CD8-positive, alpha-beta memory T cell (primary cell): ENCODE results near the gene SELENOS. TPM values are rescaled to one million over a fixed set of nuclear protein-coding genes. Genes with fewer than 3 reads are reported as not detected.
A peak's percentile ranks its signal among the peaks of the same experiment; 100 is the strongest.

Experiments
- CTCF ChIA-PET: fragments of 350-600 bp; sonication (Branson Sonifier 250); formaldehyde crosslinking; loops from one replicate; lab custom pipeline; 2021; ENCODE audit warnings: antibody characterized with exemption; lab: Charles Lee
- POLR2A ChIA-PET: fragments of 350-600 bp; sonication (Branson Sonifier 250); formaldehyde crosslinking; loops from one replicate; lab custom pipeline; 2021; ENCODE audit warnings: antibody characterized with exemption; lab: Charles Lee
- DNase-seq, 5 donors: peaks; one replicate each; pipeline versions ENCODE4 v3.0.0 to v3.0.0-alpha.2; 2020 to 2022; ENCODE audit warnings: mixed read lengths in 1 of 5
- H3K27ac ChIP-seq: one replicate; pipeline ENCODE4 v1.7.0; 2013; ENCODE audit warnings: low read depth, mild to moderate bottlenecking, low read length, moderate library complexity
- H3K27me3 ChIP-seq: 2 replicates; pipeline ENCODE4 v1.7.0; 2013; ENCODE audit warnings: low read length, mild to moderate bottlenecking; ENCODE audit not compliant: insufficient read depth, poor library complexity, severe bottlenecking
- H3K36me3 ChIP-seq: 2 replicates; pipeline ENCODE4 v1.7.0; 2013; ENCODE audit warnings: mild to moderate bottlenecking, low read length, moderate library complexity; ENCODE audit not compliant: insufficient read depth
- H3K4me1 ChIP-seq: 2 replicates; pipeline ENCODE4 v1.7.0; 2013; ENCODE audit warnings: mild to moderate bottlenecking, low read length, moderate library complexity; ENCODE audit not compliant: insufficient read depth
- H3K4me3 ChIP-seq: 2 replicates; pipeline ENCODE4 v1.7.0; 2013; ENCODE audit warnings: mild to moderate bottlenecking, low read length
- H3K9me3 ChIP-seq: 2 replicates; pipeline ENCODE4 v1.7.0; 2013; ENCODE audit warnings: mild to moderate bottlenecking, low read length
- H3K27ac Mint-ChIP-seq, 8 donors: one replicate each; pipeline ENCODE4 v1.8.0; 2020 to 2021; ENCODE audit warnings: mixed read lengths in 8 of 8, mild to moderate bottlenecking in 6 of 8, inconsistent platforms in 3 of 8, moderate library complexity in 3 of 8
- H3K27me3 Mint-ChIP-seq, 2 donors: one replicate each; pipeline ENCODE4 v1.8.0; 2020 to 2021; ENCODE audit warnings: mixed read lengths in 2 of 2, mild to moderate bottlenecking in 1 of 2, moderate library complexity in 1 of 2
- H3K36me3 Mint-ChIP-seq, 3 donors: one replicate each; pipeline ENCODE4 v1.8.0; 2020 to 2021; ENCODE audit warnings: mixed read lengths in 3 of 3, inconsistent platforms in 1 of 3, mild to moderate bottlenecking in 1 of 3
- H3K4me1 Mint-ChIP-seq, 3 donors: one replicate each; pipeline ENCODE4 v1.8.0; 2020 to 2021; ENCODE audit warnings: mixed read lengths in 3 of 3, inconsistent platforms in 1 of 3, mild to moderate bottlenecking in 1 of 3
- H3K4me3 Mint-ChIP-seq, 7 donors: one replicate each; pipeline ENCODE4 v1.8.0; 2020 to 2021; ENCODE audit warnings: mixed read lengths in 7 of 7, mild to moderate bottlenecking in 6 of 7, moderate library complexity in 4 of 7, inconsistent platforms in 2 of 7
- H3K9me3 Mint-ChIP-seq, 5 donors: one replicate each; pipeline ENCODE4 v1.8.0; 2020 to 2022; ENCODE audit warnings: mixed read lengths in 5 of 5, mild to moderate bottlenecking in 3 of 5, moderate library complexity in 2 of 5, inconsistent platforms in 1 of 5
- polyA plus RNA-seq: library from polyadenylated mRNA; unstranded; fragments of 300-500 nt; fragmentation: Illumina TruSeq; gene quantifications from one replicate; pipeline ENCODE4 v1.2.3, GENCODE V29; 2021
- total RNA-seq, 2 experiments: library from RNA; stranded (reverse); gene quantifications; one replicate each; pipeline ENCODE4 v1.2.3, GENCODE V29; 2021

Gene SELENOS
- total and polyA plus RNA-seq, 3 experiments from 2014 or later: 46.7 to 81.2 (median 47.8) TPM

- DNase-seq: no peak
- H3K9me3 Mint-ChIP-seq: no peaks in the 10 kb centered on the region
- H3K36me3 Mint-ChIP-seq: peaks cover 15 to 59% (median 33%) of the 10 kb centered on the region in 3 donors
- H3K4me3 Mint-ChIP-seq: no peak overlapping the region
- Histone ChIP-seq H3K9me3 (no peaks in the 10 kb centered on the region), H3K4me1 (no peaks in the 10 kb centered on the region), H3K36me3 (peaks cover 41% of the 10 kb centered on the region), H3K27me3 (no peaks in the 10 kb centered on the region), H3K27ac (no peak overlapping the region), H3K4me3 (no peak overlapping the region)
- peaks cover 3 to 15% (median 6%) of the 10 kb centered on the region in 3 donors for H3K4me1 Mint-ChIP-seq
- CTCF ChIA-PET: interaction anchor here (1.2 kb wide), 1 partner anchor 11 kb away, joined by 3 read pairs; no protein-coding TSS in a partner anchor
- POLR2A ChIA-PET: no interaction called here
- H3K27me3 Mint-ChIP-seq: no peaks in the 10 kb centered on the region
- H3K27ac Mint-ChIP-seq: peak overlapping the region in 4 of 8 donors; percentile 43 to 61 (median 50)
Measured at GRCh38 chr15:101269479-101270223, 7.6 kb downstream of the SELENOS start.

- H3K27me3 ChIP-seq: no peaks in the 10 kb centered on the region
- no peak overlapping the region for H3K4me3 ChIP-seq
- no peak overlapping the region for H3K4me3 Mint-ChIP-seq
- peaks cover 0 to 9% (median 2%) of the 10 kb centered on the region in 3 donors for H3K4me1 Mint-ChIP-seq
- no peaks in the 10 kb centered on the region for H3K4me1 ChIP-seq
- H3K36me3 ChIP-seq: peaks cover 20% of the 10 kb centered on the region
- no peak for DNase-seq
- ChIA-PET POLR2A (no interaction called here), CTCF (interaction anchor here (1.0 to 1.6 kb wide), 3 partner anchors 9 to 253 kb away, joined by 3 to 4 read pairs (median 3); no protein-coding TSS in a partner anchor)
- no peaks in the 10 kb centered on the region for H3K9me3 Mint-ChIP-seq
- H3K27ac ChIP-seq: no peak overlapping the region
- peak overlapping the region in 2 of 8 donors; percentile 23 to 43 for H3K27ac Mint-ChIP-seq
- peaks cover 6 to 38% (median 12%) of the 10 kb centered on the region in 3 donors for H3K36me3 Mint-ChIP-seq
- H3K9me3 ChIP-seq: no peaks in the 10 kb centered on the region
- H3K27me3 Mint-ChIP-seq: peaks cover 0 to under 1% of the 10 kb centered on the region in 2 donors
Measured at GRCh38 chr15:101267320-101268104, 9.8 kb downstream of the SELENOS start.

GRCh38 chr15:101266787-101267186 is 10.5 kb downstream of the SELENOS start:
- peaks cover 0 to 9% (median 2%) of the 10 kb centered on the region in 3 donors for H3K4me1 Mint-ChIP-seq
- ChIA-PET CTCF (interaction anchor here (0.6 to 1.6 kb wide), 3 partner anchors 8 to 252 kb away, joined by 3 to 4 read pairs (median 3); no protein-coding TSS in a partner anchor), POLR2A (no interaction called here)
- Histone ChIP-seq H3K4me1 (no peaks in the 10 kb centered on the region), H3K27me3 (no peaks in the 10 kb centered on the region), H3K9me3 (no peaks in the 10 kb centered on the region), H3K36me3 (peaks cover 15% of the 10 kb centered on the region), H3K4me3 (no peak overlapping the region), H3K27ac (no peak overlapping the region)
- no peak overlapping the region for H3K4me3 Mint-ChIP-seq
- DNase-seq: no peak
- peaks cover 0 to 8% of the 10 kb centered on the region in 2 donors for H3K27me3 Mint-ChIP-seq
- H3K27ac Mint-ChIP-seq: no peak overlapping the region
- H3K36me3 Mint-ChIP-seq: peaks cover 6 to 30% (median 12%) of the 10 kb centered on the region in 3 donors
- H3K9me3 Mint-ChIP-seq: no peaks in the 10 kb centered on the region

GRCh38 chr15:101266034-101266433 is 11.3 kb downstream of the SELENOS start:
- Mint-ChIP-seq H3K27me3 (peaks cover 0 to 10% of the 10 kb centered on the region in 2 donors), H3K36me3 (peaks cover 3 to 23% (median 7%) of the 10 kb centered on the region in 3 donors), H3K9me3 (no peaks in the 10 kb centered on the region), H3K4me1 (peaks cover 0 to 5% (median 2%) of the 10 kb centered on the region in 3 donors), H3K4me3 (no peak overlapping the region), H3K27ac (no peak overlapping the region)
- Histone ChIP-seq H3K4me3 (no peak overlapping the region), H3K36me3 (peaks cover 8% of the 10 kb centered on the region), H3K9me3 (no peaks in the 10 kb centered on the region), H3K27me3 (no peaks in the 10 kb centered on the region), H3K4me1 (no peaks in the 10 kb centered on the region), H3K27ac (no peak overlapping the region)
- CTCF ChIA-PET: no interaction called here
- POLR2A ChIA-PET: no interaction called here
- no peak for DNase-seq

- Histone ChIP-seq H3K36me3 (peaks cover 3% of the 10 kb centered on the region), H3K9me3 (no peaks in the 10 kb centered on the region), H3K4me3 (no peak overlapping the region), H3K27me3 (no peaks in the 10 kb centered on the region), H3K27ac (no peak overlapping the region), H3K4me1 (no peaks in the 10 kb centered on the region)
- H3K27ac Mint-ChIP-seq: no peak overlapping the region
- CTCF ChIA-PET: no interaction called here
- POLR2A ChIA-PET: no interaction called here
- no peaks in the 10 kb centered on the region for H3K9me3 Mint-ChIP-seq
- H3K27me3 Mint-ChIP-seq: peaks cover 0 to 13% of the 10 kb centered on the region in 2 donors
- H3K36me3 Mint-ChIP-seq: peaks cover 0 to 14% (median 5%) of the 10 kb centered on the region in 3 donors
- no peak overlapping the region for H3K4me3 Mint-ChIP-seq
- peaks cover 0 to 5% (median 2%) of the 10 kb centered on the region in 3 donors for H3K4me1 Mint-ChIP-seq
- no peak for DNase-seq
Measured at GRCh38 chr15:101264911-101265641, 12.2 kb downstream of the SELENOS start.

- H3K9me3 ChIP-seq: no peaks in the 10 kb centered on the region
- no peaks in the 10 kb centered on the region for H3K27me3 ChIP-seq
- H3K4me3 ChIP-seq: no peak overlapping the region
- H3K27me3 Mint-ChIP-seq: peaks cover 5 to 16% of the 10 kb centered on the region in 2 donors
- H3K36me3 Mint-ChIP-seq: peaks cover 0 to 4% (median 3%) of the 10 kb centered on the region in 3 donors
- no peak overlapping the region for H3K27ac ChIP-seq
- CTCF ChIA-PET: interaction anchor here (1.2 kb wide), 1 partner anchor 176 kb away, joined by 3 read pairs; no protein-coding TSS in a partner anchor
- no peaks in the 10 kb centered on the region for H3K9me3 Mint-ChIP-seq
- no peaks in the 10 kb centered on the region for H3K4me1 ChIP-seq
- H3K4me1 Mint-ChIP-seq: peaks cover 0 to 2% (median 2%) of the 10 kb centered on the region in 3 donors
- H3K36me3 ChIP-seq: no peaks in the 10 kb centered on the region
- H3K27ac Mint-ChIP-seq: no peak overlapping the region
- no peak overlapping the region for H3K4me3 Mint-ChIP-seq
- POLR2A ChIA-PET: no interaction called here
- no peak for DNase-seq
Measured at GRCh38 chr15:101264011-101264410, 13.3 kb downstream of the SELENOS start.

- Histone ChIP-seq H3K4me3 (no peak overlapping the region), H3K27ac (no peak overlapping the region), H3K4me1 (no peaks in the 10 kb centered on the region), H3K36me3 (no peaks in the 10 kb centered on the region), H3K9me3 (no peaks in the 10 kb centered on the region), H3K27me3 (no peaks in the 10 kb centered on the region)
- ChIA-PET POLR2A (no interaction called here), CTCF (interaction anchor here (0.9 to 1.9 kb wide), 3 partner anchors 19 to 247 kb away, joined by 3 to 4 read pairs (median 3); no protein-coding TSS in a partner anchor)
- no peaks in the 10 kb centered on the region for H3K36me3 Mint-ChIP-seq
- no peak overlapping the region for H3K4me3 Mint-ChIP-seq
- no peaks in the 10 kb centered on the region for H3K9me3 Mint-ChIP-seq
- no peak for DNase-seq
- no peak overlapping the region for H3K27ac Mint-ChIP-seq
- H3K27me3 Mint-ChIP-seq: peaks cover 10 to 16% of the 10 kb centered on the region in 2 donors
- H3K4me1 Mint-ChIP-seq: peaks cover 0 to 5% (median 2%) of the 10 kb centered on the region in 3 donors
Measured at GRCh38 chr15:101262551-101262950, 14.7 kb downstream of the SELENOS start.
